Natural killer cell (primary cell): ENCODE results near the gene HELZ2. TPM values are rescaled to one million over a fixed set of nuclear protein-coding genes. Genes with fewer than 3 reads are reported as not detected.
"Not testable (repeated sequence)": the region's sequence is repeated elsewhere in the genome, so short reads cannot be mapped to it uniquely, and the experiment has no call there.

Experiments
- ATAC-seq, 3 donors: fragments of 150-1000 bp in 2 of 3; fragments of 200-7000 bp in 1 of 3; cut with Tn5 transposase; 1 replicate in 1 of 3; 2 replicates in 2 of 3; pipeline ENCODE4 v1.10.0; 2021; ENCODE audit warnings: mild to moderate bottlenecking in 2 of 3, moderate library complexity in 2 of 3
- DNase-seq, 2 donors: peaks; one replicate each; pipeline versions ENCODE4 v3.0.0 to v3.0.0-alpha.2; 2013 to 2021; ENCODE audit warnings: mixed read lengths in 1 of 2
- H3K27ac ChIP-seq: one replicate; pipeline ENCODE4 v1.5.1; 2013; ENCODE audit warnings: mild to moderate bottlenecking, low read length
- H3K27me3 ChIP-seq: one replicate; pipeline ENCODE4 v1.6.1; 2013; ENCODE audit warnings: low read length; ENCODE audit not compliant: control insufficient read depth, insufficient read depth
- H3K36me3 ChIP-seq: one replicate; pipeline ENCODE4 v1.6.1; 2013; ENCODE audit warnings: low read length; ENCODE audit not compliant: control insufficient read depth, insufficient read depth
- H3K4me1 ChIP-seq: one replicate; pipeline ENCODE4 v1.6.1; 2013; ENCODE audit warnings: low read length; ENCODE audit not compliant: control insufficient read depth, insufficient read depth
- H3K4me3 ChIP-seq: one replicate; pipeline ENCODE4 v1.5.1; 2013; ENCODE audit warnings: low read length
- H3K9me3 ChIP-seq: one replicate; pipeline ENCODE4 v1.6.1; 2013; ENCODE audit warnings: low read length; ENCODE audit not compliant: control insufficient read depth, insufficient read depth
- H3K27ac Mint-ChIP-seq, 2 donors: one replicate each; pipeline ENCODE4 v1.8.0; 2022; ENCODE audit warnings: mild to moderate bottlenecking in 2 of 2, mixed read lengths in 2 of 2, moderate library complexity in 1 of 2
- H3K27me3 Mint-ChIP-seq, 2 donors: one replicate each; pipeline ENCODE4 v1.8.0; 2022; ENCODE audit warnings: low read depth in 2 of 2, mixed read lengths in 2 of 2
- H3K36me3 Mint-ChIP-seq: one replicate; pipeline ENCODE4 v1.8.0; 2022; ENCODE audit warnings: mixed read lengths
- H3K4me1 Mint-ChIP-seq, 2 donors: one replicate each; pipeline ENCODE4 v1.8.0; 2022; ENCODE audit warnings: mixed read lengths in 2 of 2
- H3K4me3 Mint-ChIP-seq: one replicate; pipeline ENCODE4 v1.8.0; 2022; ENCODE audit warnings: mild to moderate bottlenecking, moderate library complexity, mixed read lengths
- H3K9me3 Mint-ChIP-seq, 2 donors: one replicate each; pipeline ENCODE4 v1.8.0; 2022; ENCODE audit warnings: mixed read lengths in 2 of 2
- WGBS: methylation state at CpG from one replicate; pipeline ENCODE4 v1.1.7; 2013; ENCODE audit warnings: missing lambda C conversion rate; ENCODE audit not compliant: insufficient coverage; 5-methylcytosine and 5-hydroxymethylcytosine counted together
- intact Hi-C: fragments of 100-400 bp; cut with micrococcal nuclease; formaldehyde crosslinking; loops from one replicate; pipeline ENCODE4 v1.14.2; 2022
- total RNA-seq, 4 donors: library from RNA; stranded (reverse); fragments of 120-200 nt in 1 of 4; gene quantifications; one replicate each; pipeline versions ENCODE4 v1.2.3 to v1.2.4, GENCODE V29; 2013 to 2022
- TF ChIP-seq, protein P1 (sequence below): fragments of 200-600 bp; IDR thresholded peaks from one replicate; pipeline ENCODE4 v1.8.0; 2022; ENCODE audit warnings: antibody characterized with exemption

The HELZ2 gene
- total RNA-seq, 3 donors from 2014 or later (not counting 1 experiment from before 2014, with no cell fraction given) = 85.2 to 90.7 (median 89.4) TPM

DNA sequence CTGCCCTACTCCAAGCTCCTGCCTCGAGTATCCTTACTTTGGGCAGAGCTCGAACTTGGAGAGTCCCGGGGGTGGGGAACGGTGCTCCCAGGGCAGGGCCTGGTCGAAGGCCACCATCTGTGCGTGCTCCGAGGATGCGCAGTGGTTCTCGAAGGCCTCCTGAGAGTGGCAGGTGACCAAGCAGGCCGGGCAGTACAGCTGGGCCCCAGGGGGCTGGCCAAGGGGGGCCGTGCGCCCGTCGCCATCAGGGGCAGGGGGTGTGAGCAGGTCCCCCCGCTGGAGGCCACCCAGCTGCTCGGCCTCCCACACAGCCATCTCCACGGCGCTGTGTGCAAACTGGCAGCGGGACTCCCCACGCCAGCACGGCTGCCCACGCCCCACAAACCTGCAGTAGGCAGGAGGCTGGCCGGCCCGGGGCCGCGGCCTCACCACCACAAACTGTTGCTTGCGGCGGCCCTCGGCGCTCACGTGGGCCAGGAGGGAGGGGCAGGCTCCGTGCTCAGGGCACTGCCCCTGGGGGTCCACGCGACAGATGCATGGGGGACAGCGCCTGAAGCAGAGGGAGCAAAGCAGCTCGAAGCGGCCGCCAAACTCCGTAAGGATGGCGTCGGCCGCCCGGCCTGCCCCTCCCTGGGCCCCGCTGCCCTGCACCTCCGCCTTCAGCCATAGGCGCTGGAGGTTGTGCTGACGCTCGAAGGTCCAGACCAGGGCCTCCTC is 1.8 kb downstream of the HELZ2 start:
- Mint-ChIP-seq H3K4me1 (peaks cover 16 to 25% of the 10 kb centered on the region in 2 donors), H3K4me3 (no peak overlapping the region), H3K27ac (no peak overlapping the region), H3K9me3 (no peaks in the 10 kb centered on the region), H3K36me3 (no peaks in the 10 kb centered on the region), H3K27me3 (peaks cover 0 to 2% of the 10 kb centered on the region in 2 donors)
- WGBS = 94% methylated on average over 48 of the region's 48 CpGs
- Histone ChIP-seq H3K9me3 (no peaks in the 10 kb centered on the region), H3K4me1 (peaks cover 49% of the 10 kb centered on the region), H3K4me3 (no peak overlapping the region), H3K27ac (no peak overlapping the region), H3K27me3 (no peaks in the 10 kb centered on the region), H3K36me3 (peaks cover 8% of the 10 kb centered on the region)
- ATAC-seq (no peak), DNase-seq (no peak)
- intact Hi-C loops = no loop called here
- TF ChIP-seq, protein P1, sequence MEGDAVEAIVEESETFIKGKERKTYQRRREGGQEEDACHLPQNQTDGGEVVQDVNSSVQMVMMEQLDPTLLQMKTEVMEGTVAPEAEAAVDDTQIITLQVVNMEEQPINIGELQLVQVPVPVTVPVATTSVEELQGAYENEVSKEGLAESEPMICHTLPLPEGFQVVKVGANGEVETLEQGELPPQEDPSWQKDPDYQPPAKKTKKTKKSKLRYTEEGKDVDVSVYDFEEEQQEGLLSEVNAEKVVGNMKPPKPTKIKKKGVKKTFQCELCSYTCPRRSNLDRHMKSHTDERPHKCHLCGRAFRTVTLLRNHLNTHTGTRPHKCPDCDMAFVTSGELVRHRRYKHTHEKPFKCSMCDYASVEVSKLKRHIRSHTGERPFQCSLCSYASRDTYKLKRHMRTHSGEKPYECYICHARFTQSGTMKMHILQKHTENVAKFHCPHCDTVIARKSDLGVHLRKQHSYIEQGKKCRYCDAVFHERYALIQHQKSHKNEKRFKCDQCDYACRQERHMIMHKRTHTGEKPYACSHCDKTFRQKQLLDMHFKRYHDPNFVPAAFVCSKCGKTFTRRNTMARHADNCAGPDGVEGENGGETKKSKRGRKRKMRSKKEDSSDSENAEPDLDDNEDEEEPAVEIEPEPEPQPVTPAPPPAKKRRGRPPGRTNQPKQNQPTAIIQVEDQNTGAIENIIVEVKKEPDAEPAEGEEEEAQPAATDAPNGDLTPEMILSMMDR = no peak

DNA sequence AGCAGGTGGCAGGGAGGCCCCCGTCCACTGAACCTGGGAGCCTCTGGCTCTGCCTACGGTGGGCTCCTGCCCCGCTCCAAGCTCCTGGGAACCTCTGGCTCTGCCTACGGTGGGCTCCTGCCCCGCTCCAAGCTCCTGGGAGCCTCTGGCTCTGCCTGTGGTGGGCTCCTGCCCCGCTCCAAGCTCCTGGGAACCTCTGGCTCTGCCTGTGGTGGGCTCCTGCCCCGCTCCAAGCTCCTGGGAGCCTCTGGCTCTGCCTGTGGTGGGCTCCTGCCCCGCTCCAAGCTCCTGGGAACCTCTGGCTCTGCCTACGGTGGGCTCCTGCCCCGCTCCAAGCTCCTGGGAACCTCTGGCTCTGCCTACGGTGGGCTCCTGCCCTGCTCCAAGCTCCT is 3.0 kb downstream of the HELZ2 start:
- 100% methylated on average over 2 of the region's 11 CpGs for WGBS
- H3K27me3 Mint-ChIP-seq, ATAC-seq: not testable (repeated sequence)

DNA sequence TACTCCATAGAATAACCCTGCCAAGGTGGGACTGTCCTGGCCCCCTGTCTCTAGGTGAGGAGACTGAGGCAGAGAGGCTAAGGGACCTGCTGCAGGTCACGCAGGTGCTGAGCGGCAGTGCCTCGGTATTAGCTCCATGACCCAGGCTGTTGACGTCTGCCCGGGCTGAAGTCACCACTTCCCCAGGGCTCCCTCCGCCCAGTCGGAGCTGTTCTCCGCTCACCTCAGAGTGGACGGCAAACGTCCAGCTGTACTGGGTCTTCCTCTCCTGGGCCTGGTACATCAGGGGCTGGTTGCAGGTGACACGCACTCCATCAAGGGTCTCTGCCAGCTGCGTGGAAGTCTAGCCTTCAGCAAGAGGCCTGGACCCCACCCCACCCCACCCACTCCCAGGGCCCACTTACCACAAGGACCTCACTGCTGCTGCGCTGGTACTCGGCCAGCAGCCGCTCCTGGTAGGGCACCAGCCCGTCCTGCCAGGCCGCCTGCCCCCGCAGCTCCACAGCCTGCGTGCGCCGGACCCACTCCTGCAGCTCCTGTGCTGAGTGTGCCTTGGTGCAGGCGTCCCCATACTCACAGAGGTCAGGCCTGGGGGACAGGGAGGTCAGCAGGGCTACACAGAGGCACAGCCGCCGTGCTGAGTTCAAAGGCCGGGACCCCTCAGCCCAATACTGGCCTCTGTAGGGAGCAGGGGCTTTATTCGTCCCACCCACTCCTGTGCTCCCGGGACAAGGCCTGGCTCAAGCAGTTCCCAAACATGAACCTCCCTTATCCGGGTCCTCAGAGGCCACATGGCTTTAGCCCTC is 3.6 kb downstream of the HELZ2 start:
- TF ChIP-seq, protein P1 = no peak
- Histone ChIP-seq H3K27me3 (no peaks in the 10 kb centered on the region), H3K4me3 (no peak overlapping the region), H3K36me3 (peaks cover 8% of the 10 kb centered on the region), H3K27ac (no peak overlapping the region), H3K4me1 (peaks cover 59% of the 10 kb centered on the region), H3K9me3 (no peaks in the 10 kb centered on the region)
- 97% methylated on average over 28 of the region's 28 CpGs for WGBS
- DNase-seq (no peak), ATAC-seq (no peak)
- Mint-ChIP-seq H3K27me3 (no peaks in the 10 kb centered on the region), H3K4me1 (peaks cover 20 to 30% of the 10 kb centered on the region in 2 donors), H3K9me3 (no peaks in the 10 kb centered on the region), H3K36me3 (no peaks in the 10 kb centered on the region), H3K27ac (no peak overlapping the region), H3K4me3 (peak overlapping the region; percentile 50)
- intact Hi-C loops = no loop called here

More for the DNA sequence above, 3.0 kb downstream of the HELZ2 start:
- H3K9me3 ChIP-seq, H3K27ac ChIP-seq, DNase-seq, H3K27ac Mint-ChIP-seq, intact Hi-C loops, H3K4me3 ChIP-seq, H3K36me3 ChIP-seq, H3K4me3 Mint-ChIP-seq, H3K9me3 Mint-ChIP-seq, H3K36me3 Mint-ChIP-seq, H3K27me3 ChIP-seq: not testable (repeated sequence)
- H3K4me1 ChIP-seq = peaks cover 59% of the 10 kb centered on the region
- H3K4me1 Mint-ChIP-seq = peaks cover 20 to 30% of the 10 kb centered on the region in 2 donors
